Fibroblast of lung (primary cell): ENCODE measurements around the gene LRFN4. TPM values are rescaled to one million over a fixed set of nuclear protein-coding genes. Genes with fewer than 3 reads are reported as not detected.

Source experiments
- DNase-seq, 2 donors: peaks; one replicate each; pipeline versions ENCODE4 v3.0.0 to v3.0.0-alpha.2; 2010; ENCODE audit warnings: low read depth in 2 of 2
- H2AFZ ChIP-seq: 2 replicates; pipeline ENCODE4 v1.5.1; 2012; ENCODE audit warnings: low read length, control low read depth, inconsistent platforms
- H3K27ac ChIP-seq: 2 replicates; pipeline ENCODE4 v1.5.1; 2011; ENCODE audit warnings: low read length, control low read depth; ENCODE audit not compliant: insufficient read depth
- H3K27me3 ChIP-seq: 2 replicates; pipeline ENCODE4 v1.5.1; 2011; ENCODE audit warnings: mild to moderate bottlenecking, low read length; ENCODE audit not compliant: control insufficient read depth, insufficient read depth
- H3K36me3 ChIP-seq: 2 replicates; pipeline ENCODE4 v1.5.1; 2011; ENCODE audit warnings: low read length; ENCODE audit not compliant: control insufficient read depth, insufficient read depth
- H3K4me1 ChIP-seq: 2 replicates; pipeline ENCODE4 v1.5.1; 2011; ENCODE audit warnings: low read length; ENCODE audit not compliant: control insufficient read depth, insufficient read depth; ENCODE audit errors: extremely low read depth
- H3K4me2 ChIP-seq: 2 replicates; pipeline ENCODE4 v1.5.1; 2011; ENCODE audit warnings: low read length, control low read depth; ENCODE audit not compliant: insufficient read depth; ENCODE audit errors: extremely low read depth
- H3K4me3 ChIP-seq, 4 experiments: fragments of 200-600 bp in 1 of 4; sonication (generic) in 1 of 4; replicated peaks in 1 of 4; 2 replicates each; pipeline ENCODE4 v1.5.1; 2011 to 2016; ENCODE audit warnings: low read length in 4 of 4, low read depth in 3 of 4, mild to moderate bottlenecking in 3 of 4, control low read depth in 2 of 4, inconsistent platforms in 1 of 4, mixed read lengths in 1 of 4; ENCODE audit not compliant: insufficient read depth in 1 of 4; ENCODE audit errors: control extremely low read depth in 1 of 4
- H3K79me2 ChIP-seq: 2 replicates; pipeline ENCODE4 v1.5.1; 2012; ENCODE audit warnings: mild to moderate bottlenecking, low read length, inconsistent platforms; ENCODE audit not compliant: control insufficient read depth, insufficient read depth
- H3K9ac ChIP-seq: 2 replicates; pipeline ENCODE4 v1.5.1; 2011; ENCODE audit warnings: mild to moderate bottlenecking, low read length, control low read depth; ENCODE audit not compliant: insufficient read depth
- H3K9me3 ChIP-seq: 2 replicates; pipeline ENCODE4 v1.5.1; 2012; ENCODE audit warnings: low read depth, low read length; ENCODE audit not compliant: control insufficient read depth, insufficient read depth
- H4K20me1 ChIP-seq: 2 replicates; pipeline ENCODE4 v1.5.1; 2011; ENCODE audit warnings: low read length; ENCODE audit not compliant: control insufficient read depth, insufficient read depth; ENCODE audit errors: extremely low read depth
- CTCF ChIP-seq, 2 donors: IDR thresholded peaks in 1 of 2; conservative IDR thresholded peaks in 1 of 2; 1 replicate in 1 of 2; 2 replicates in 1 of 2; pipeline ENCODE4 v1.5.1; 2011 to 2012; ENCODE audit warnings: low read length in 2 of 2, control low read depth in 1 of 2, inconsistent platforms in 1 of 2, low read depth in 1 of 2, mild to moderate bottlenecking in 1 of 2
- EZH2 ChIP-seq: IDR thresholded peaks from 2 replicates; pipeline ENCODE4 v1.5.1; 2012; ENCODE audit warnings: low read length, control low read depth, mild to moderate bottlenecking; ENCODE audit errors: missing control alignments
- polyA plus RNA-seq, 2 donors: library from polyadenylated mRNA; depleted of rRNA in 1 of 2; stranded (reverse) in 1 of 2; unstranded in 1 of 2; fragments of >200 nt; gene quantifications; 2 replicates each; pipeline ENCODE4 v1.2.1, GENCODE V29; 2011 to 2012; ENCODE audit warnings: missing spikeins in 1 of 2
- total RNA-seq: library from RNA; depleted of rRNA; stranded (reverse); fragments of >200 nt; gene quantifications from 2 replicates; pipeline ENCODE4 v1.2.1, GENCODE V29; 2014

Gene LRFN4
- total and polyA plus RNA-seq, 2 donors (not counting 1 experiment from before 2014, with no cell fraction given): 3.8 to 14.5 TPM

- Histone ChIP-seq H3K79me2 (no peaks in the 10 kb centered on the region), H2AFZ (no peak overlapping the region), H3K36me3 (no peaks in the 10 kb centered on the region), H4K20me1 (no peaks in the 10 kb centered on the region), H3K4me2 (peak overlapping the region; percentile 35), H3K4me3 (no peak overlapping the region), H3K27ac (no peak overlapping the region), H3K9ac (no peak overlapping the region), H3K4me1 (peaks cover 5% of the 10 kb centered on the region), H3K9me3 (no peaks in the 10 kb centered on the region), H3K27me3 (no peaks in the 10 kb centered on the region)
- DNase-seq: peak; percentile 8 to 23
- TF ChIP-seq EZH2 (no peak), CTCF (conservative IDR thresholded peaks at IDR 0.05 in 1 of 2, IDR thresholded peaks at IDR 0.05 in 1 of 2; ENCODE audit: low read depth in 1 of 2, low read length in 2 of 2) (no peak)
Observed at GRCh38 chr11:66892911-66893310, 36.0 kb downstream of the LRFN4 start.

- no peak overlapping the region for H3K4me3 ChIP-seq
- H3K36me3 ChIP-seq: no peaks in the 10 kb centered on the region
- H3K9me3 ChIP-seq: no peaks in the 10 kb centered on the region
- no peak overlapping the region for H3K27ac ChIP-seq
- DNase-seq: no peak
- peaks cover 5% of the 10 kb centered on the region for H3K4me1 ChIP-seq
- H3K79me2 ChIP-seq: no peaks in the 10 kb centered on the region
- H2AFZ ChIP-seq: no peak overlapping the region
- H3K4me2 ChIP-seq: no peak overlapping the region
- H3K27me3 ChIP-seq: no peaks in the 10 kb centered on the region
- no peak overlapping the region for H3K9ac ChIP-seq
- TF ChIP-seq EZH2 (no peak), CTCF (conservative IDR thresholded peaks at IDR 0.05 in 1 of 2, IDR thresholded peaks at IDR 0.05 in 1 of 2; ENCODE audit: low read depth in 1 of 2, low read length in 2 of 2) (no peak)
- no peaks in the 10 kb centered on the region for H4K20me1 ChIP-seq
Observed at GRCh38 chr11:66894141-66894540, 37.3 kb downstream of the LRFN4 start.

- no peak overlapping the region for H3K4me3 ChIP-seq
- H3K9me3 ChIP-seq: no peaks in the 10 kb centered on the region
- no peak for DNase-seq
- H3K4me2 ChIP-seq: no peak overlapping the region
- H2AFZ ChIP-seq: no peak overlapping the region
- H3K79me2 ChIP-seq: no peaks in the 10 kb centered on the region
- no peaks in the 10 kb centered on the region for H3K36me3 ChIP-seq
- no peak overlapping the region for H3K9ac ChIP-seq
- peaks cover 5% of the 10 kb centered on the region for H3K4me1 ChIP-seq
- H4K20me1 ChIP-seq: no peaks in the 10 kb centered on the region
- H3K27me3 ChIP-seq: no peaks in the 10 kb centered on the region
- TF ChIP-seq CTCF (conservative IDR thresholded peaks at IDR 0.05 in 1 of 2, IDR thresholded peaks at IDR 0.05 in 1 of 2; ENCODE audit: low read depth in 1 of 2, low read length in 2 of 2) (no peak), EZH2 (no peak)
- H3K27ac ChIP-seq: no peak overlapping the region
Observed at GRCh38 chr11:66901964-66902390, 45.1 kb downstream of the LRFN4 start.
